ENCODE data around the gene GRK6.

The GRK6 gene

DNA sequence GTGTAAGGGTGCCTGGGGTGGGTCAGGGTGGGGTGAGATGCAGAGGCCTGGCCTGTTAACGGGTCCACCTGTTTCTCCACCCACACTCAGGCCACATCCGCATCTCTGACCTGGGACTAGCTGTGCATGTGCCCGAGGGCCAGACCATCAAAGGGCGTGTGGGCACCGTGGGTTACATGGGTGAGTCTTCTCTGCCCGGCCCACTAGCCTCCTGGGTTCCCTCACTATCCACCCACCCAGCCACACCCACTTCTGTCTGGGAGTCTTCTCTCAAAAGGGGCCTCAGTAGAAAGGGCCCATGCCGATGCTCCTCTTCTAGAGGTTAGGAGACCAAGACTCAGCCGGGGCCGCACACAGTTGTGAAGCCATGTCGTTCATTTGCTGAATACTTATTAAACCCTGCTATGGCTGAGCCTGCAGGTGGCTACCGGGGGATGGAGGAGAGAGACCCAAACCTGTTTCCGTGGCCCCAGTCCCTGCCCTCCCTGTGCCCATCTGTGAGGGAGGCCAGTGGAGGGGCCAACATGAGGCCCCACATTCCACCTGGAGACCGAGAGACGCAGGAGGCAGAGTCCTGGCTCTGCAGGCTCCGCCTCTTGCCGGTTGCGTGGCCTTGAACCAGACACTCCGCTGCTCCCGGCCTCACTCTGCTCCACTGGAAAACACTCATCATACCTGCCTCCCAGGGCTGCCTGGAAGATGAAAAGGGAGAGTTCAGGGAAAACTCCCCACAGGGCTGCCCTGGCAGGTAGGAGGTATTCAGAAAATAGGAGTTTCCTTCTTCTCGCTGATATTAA is 8.7 kb downstream of the GRK6 start:
- DNase-seq (ENCODE audit: low read depth, low spot score), result no peak
- no peak overlapping the region for H3K4me3 ChIP-seq (ENCODE audit: low read length)

- no peak overlapping the region for H3K4me3 ChIP-seq (ENCODE audit: low read length)
- no peak for DNase-seq (ENCODE audit: low read depth, low spot score)
Measured at GRCh38 chr5:177435847-177436536, 9.5 kb downstream of the GRK6 start.

- DNase-seq (ENCODE audit: low read depth, low spot score), result no peak
- H3K4me3 ChIP-seq (ENCODE audit: low read length), result no peak overlapping the region
Measured at GRCh38 chr5:177437623-177438022, 11.1 kb downstream of the GRK6 start.

DNA sequence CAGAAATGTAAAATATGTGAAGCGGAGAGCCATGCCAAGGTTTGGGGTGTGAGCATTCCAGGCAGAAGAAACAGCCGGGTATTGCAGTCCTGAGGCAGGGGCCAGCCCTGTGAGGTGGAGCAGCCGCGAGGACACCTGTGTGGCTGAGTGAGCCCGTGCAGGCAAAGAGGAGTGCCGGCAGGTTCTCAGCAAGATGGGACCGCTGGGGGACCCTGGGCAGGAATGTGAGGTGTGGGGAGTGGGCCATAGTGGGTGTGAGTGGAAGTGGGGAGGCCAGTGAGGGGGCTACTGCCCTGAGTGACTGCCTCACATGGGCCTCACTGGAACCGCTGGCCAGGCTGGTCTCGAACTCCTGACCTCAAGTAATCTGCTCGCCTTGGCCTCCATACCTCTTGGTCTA is 12.0 kb downstream of the GRK6 start:
- H3K4me3 ChIP-seq (ENCODE audit: low read length), result no peak overlapping the region
- no peak for DNase-seq (ENCODE audit: low read depth, low spot score)

- no peak overlapping the region for H3K4me3 ChIP-seq (ENCODE audit: low read length)
- DNase-seq (ENCODE audit: low read depth, low spot score), result no peak
Measured at GRCh38 chr5:177439518-177440053, 13.1 kb downstream of the GRK6 start.

DNA sequence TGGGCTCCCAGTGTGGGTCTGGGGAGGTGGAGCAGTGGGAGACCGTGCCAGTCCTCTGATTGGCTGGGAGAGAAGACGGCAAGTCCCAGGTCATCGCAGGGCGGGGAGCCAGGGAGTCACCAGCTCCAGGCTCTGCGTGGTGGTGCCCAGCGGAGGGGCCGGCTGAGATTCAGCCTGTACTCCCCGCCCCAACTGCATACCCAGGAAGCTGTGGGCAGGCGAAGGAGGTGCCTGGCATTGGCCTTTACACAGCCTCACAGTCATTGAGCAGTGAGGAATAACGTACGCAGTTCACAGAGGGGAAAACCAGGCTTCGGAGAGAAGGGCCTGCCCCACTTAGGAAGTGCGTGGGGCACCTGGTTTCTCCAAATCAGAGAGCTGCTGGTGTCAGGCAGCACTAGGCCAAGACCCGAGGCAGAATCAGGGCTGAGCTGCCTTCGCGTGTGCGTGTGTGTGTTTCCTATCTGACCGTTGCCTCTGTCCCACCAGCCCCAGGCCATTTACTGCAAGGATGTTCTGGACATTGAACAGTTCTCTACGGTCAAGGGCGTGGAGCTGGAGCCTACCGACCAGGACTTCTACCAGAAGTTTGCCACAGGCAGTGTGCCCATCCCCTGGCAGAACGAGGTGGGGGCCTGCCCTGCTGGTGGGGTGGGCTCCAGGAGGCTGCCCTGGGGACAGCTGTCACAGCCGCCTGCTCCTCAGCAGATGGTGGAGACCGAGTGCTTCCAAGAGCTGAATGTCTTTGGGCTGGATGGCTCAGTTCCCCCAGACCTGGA is 13.9 kb downstream of the GRK6 start:
- no peak for DNase-seq (ENCODE audit: low read depth, low spot score)
- no peak overlapping the region for H3K4me3 ChIP-seq (ENCODE audit: low read length)

DNA sequence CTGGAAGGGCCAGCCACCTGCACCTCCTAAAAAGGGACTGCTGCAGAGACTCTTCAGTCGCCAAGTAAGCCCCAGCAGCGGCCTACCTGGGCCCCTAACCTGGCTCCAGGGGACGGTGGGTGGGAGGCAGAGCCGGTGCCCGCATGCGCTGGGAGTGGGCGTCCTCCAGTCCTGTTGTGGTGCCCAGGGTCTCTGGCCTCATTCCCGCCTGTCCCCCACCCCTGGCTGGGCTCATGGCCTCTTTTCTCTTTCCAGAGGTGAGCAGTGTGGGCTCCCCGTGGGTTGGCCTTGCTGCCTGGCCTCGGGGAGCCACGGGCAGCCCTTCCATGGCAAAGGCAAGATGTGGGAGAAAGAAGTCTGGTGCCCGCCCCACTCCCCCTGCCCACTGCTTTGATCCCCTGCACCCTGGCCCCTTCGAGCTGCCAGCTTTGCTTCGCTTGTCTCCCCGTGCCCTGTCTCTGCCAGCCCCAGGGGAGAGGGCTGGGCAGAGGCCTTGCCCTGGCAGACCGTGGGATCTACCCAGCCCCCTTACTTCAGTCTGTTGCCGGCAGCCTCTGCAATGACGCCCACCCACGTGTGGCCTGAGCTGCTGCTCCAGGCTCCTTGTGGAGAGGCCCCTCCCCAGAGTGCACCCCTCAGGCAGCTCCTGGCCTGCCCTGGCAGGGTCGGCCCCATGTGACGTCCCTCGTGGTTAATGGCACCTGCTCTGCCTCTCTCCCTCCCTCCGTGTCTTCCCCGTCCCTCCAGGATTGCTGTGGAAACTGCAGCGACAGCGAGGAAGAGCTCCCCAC is 14.7 kb downstream of the GRK6 start:
- DNase-seq (ENCODE audit: low read depth, low spot score), result no peak
- no peak overlapping the region for H3K4me3 ChIP-seq (ENCODE audit: low read length)

- H3K4me3 ChIP-seq (ENCODE audit: low read length), result no peak overlapping the region
- no peak for DNase-seq (ENCODE audit: low read depth, low spot score)
Measured at GRCh38 chr5:177442066-177442826, 15.8 kb downstream of the GRK6 start.

- no peak overlapping the region for H3K4me3 ChIP-seq (ENCODE audit: low read length)
- no peak for DNase-seq (ENCODE audit: low read depth, low spot score)
Measured at GRCh38 chr5:177443144-177443983, 16.9 kb downstream of the GRK6 start.

DNA sequence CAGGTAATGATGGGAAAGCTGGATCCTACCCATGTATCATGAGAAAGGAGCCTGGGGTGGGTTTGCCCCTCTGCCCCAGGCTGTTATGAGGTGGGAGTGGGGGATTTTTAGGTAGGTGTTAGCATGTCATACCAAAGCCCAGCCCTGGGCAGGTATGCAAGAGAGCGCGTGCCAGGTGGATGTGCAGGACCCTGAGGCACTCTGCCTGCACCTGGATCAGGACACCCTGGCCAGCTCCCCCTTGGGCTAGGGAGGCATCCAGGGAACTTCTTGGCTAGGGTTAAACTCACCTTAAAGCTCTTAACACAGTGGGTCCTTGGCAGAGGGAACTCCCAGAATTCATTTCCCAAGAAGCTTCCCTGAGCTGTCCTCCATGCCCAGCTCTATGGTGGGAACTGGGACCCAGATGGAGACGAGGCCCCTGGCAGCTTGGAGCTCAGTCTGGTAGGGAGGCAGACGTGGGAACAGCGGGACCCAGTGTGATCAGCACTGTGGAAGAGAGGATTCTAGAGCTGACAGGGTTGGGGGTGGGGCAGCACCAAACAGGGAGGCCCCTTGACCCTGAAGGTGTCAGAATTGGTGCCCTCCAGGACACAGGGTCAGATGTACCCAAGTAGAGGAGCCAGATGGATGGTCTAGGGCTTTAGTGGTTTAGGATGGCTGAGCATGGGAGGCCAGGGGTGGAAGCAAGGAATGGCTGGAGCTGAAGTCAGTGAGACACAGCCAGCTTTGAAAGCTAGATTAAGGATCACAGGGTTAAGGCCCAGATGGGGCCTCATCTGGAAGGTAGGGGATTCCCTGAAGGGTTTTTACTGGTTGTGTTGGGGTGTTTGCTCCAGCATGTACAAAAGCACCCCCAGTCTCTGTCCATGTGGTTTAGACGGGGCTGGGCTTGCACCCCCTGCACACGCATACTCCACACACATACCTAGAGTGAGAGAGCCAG is 17.9 kb downstream of the GRK6 start:
- no peak overlapping the region for H3K4me3 ChIP-seq (ENCODE audit: low read length)
- DNase-seq (ENCODE audit: low read depth, low spot score), result no peak

DNA sequence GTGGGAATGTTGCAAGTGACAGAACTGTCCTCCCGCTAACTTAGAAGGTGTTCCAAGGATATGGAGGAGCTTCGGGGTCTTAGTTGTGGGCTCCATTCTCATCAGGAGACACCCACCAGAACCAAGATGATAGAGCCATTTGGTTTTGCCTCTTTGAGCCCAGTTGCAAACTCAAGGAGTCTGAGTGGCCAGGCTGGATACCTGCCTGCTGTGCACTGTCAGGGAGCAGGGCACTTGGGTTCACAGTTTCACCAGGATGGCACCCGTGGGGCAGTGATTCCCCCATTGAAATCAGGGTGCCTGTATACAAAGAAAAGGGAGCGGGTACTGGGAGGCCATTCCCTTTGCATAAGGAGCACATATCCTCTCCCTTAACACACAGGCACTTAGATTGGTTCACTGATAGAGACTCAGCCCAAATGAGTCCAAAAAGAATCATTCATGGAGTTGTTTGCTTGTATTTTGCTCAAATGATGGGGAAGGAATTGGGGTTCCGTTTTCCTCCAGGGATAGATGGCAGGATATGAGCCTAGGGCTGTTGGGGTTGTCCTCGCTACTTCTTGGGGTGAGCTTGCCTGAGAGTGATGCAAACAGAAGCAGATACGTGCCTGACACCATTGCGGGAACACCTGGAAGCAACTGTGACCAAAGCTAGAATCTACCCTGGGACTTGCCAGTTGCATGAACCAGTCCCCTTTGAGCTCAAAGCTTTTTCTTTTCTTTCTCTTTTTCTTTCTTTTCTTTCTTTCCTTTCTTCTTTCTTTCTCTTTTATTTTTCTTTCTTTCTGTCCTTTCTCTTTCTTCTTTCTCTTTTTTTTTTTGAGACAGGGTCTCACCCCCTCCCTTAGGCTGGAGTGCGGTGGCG is 18.8 kb downstream of the GRK6 start:
- peak; percentile 77 for DNase-seq (ENCODE audit: low read depth, low spot score)
- peak overlapping the region; percentile 66 for H3K4me3 ChIP-seq (ENCODE audit: low read length)

GRCh38 chr5:177445917-177446199 is 19.4 kb downstream of the GRK6 start:
- no peak for DNase-seq (ENCODE audit: low read depth, low spot score)
- H3K4me3 ChIP-seq (ENCODE audit: low read length), result peak overlapping the region; percentile 66

DNA sequence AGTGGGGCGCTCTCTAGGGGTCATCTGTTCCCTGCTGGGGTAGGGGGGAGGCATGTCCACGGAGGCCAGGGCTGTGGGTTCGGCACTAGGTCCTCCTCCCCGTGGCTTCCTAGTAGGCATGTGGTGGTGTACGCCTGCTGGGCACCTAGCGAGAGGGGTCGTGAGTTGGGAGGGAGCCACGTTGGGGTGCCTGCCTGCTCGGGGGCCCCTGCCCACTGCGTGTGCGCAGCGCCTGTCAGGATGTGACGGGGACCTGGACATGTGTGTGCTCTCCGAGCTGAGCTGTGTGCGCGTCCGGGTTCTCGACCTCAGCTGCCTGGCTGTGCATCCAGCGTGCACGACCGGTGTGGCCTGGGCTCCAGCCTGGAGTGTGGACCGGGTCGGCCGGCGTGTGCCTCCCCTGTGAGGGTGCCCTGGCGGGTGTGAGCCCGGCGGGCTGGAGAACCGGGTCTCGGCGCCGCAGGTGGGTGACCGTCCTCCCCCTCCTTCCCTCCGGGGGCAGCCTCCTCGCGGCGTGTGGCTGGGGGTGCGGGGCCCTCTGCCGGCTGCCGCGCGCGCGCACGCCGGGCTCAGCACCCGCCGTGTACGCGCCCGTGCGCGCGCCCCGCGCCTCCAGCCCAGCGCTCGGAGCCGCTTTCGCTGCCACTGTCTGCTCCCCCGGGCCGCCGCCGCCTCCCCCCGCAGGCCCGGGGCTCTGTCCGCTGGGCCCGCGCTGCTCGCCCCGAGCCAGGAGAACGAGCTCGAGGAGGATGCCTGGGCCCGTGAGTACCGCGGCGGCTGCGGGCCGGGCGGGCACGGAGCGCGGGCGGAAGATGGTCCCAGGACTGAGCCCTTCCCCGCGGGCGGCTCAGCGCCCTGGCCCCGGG is 20.0 kb downstream of the GRK6 start, which contains the start of gene PRR7:
TSS of gene PRR7 (plus strand) at position 615 of the 866 bp plus-strand sequence. CDS start 8,254 bp downstream, outside the sequence.
- DNase-seq (ENCODE audit: low read depth, low spot score), result peak; percentile 63
- peak within 1 kb of the TSS; percentile 66 for H3K4me3 ChIP-seq (ENCODE audit: low read length)

DNA sequence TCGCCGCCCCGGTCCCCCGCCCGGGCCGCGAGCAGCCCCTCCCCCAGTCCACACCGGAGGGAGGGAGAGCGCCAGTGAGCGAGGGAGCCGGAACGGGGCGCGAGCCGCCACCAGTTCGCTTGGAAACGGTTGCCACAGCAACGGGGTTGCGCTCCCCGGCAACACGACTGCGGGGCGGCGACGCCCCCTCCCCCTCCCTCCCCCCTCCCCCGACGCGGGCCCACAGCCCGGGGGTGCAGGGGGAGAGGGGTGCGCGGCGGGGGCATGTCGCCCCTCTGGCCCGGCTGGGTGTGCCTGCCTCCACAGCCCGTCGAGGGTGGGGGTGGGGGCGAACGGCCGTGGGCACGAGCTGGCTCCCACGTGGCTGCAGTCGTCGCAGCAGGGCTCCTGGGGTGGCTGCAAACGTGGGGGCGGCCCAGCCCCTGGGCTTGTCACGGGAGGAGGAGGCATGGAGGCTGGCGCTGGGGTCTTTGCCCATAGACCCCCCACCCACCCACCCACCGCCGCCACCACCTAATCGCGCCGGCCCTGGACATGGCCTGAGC is 20.7 kb downstream of the GRK6 start:
- peak overlapping the region; percentile 66 for H3K4me3 ChIP-seq (ENCODE audit: low read length)
- peak; percentile 75 for DNase-seq (ENCODE audit: low read depth, low spot score)
